NCI-H187 (cell line): Measurements from ENCODE around the gene RIPOR2.
"Not testable (repeated sequence)": the region's sequence is repeated elsewhere in the genome, so short reads cannot be mapped to it uniquely, and the experiment has no call there.

ENCODE experiments used
- DNase-seq, 2 experiments: peaks; one replicate each; lab custom pipeline; 2025; lab: John Stamatoyannopoulos, UW

The RIPOR2 gene

GRCh38 chr6:24951811-24952299 is 16.1 kb upstream of the RIPOR2 start:
- no peak for DNase-seq

GRCh38 chr6:24950218-24950941 is 14.6 kb upstream of the RIPOR2 start:
- DNase-seq = no peak

- DNase-seq = no peak
Observed at GRCh38 chr6:24949020-24949569, 13.3 kb upstream of the RIPOR2 start.

- not testable (repeated sequence) for DNase-seq
Observed at GRCh38 chr6:24948261-24948660, 12.5 kb upstream of the RIPOR2 start.

- no peak for DNase-seq
Observed at GRCh38 chr6:24947636-24948035, 11.9 kb upstream of the RIPOR2 start.

GRCh38 chr6:24945054-24945453 is 9.3 kb upstream of the RIPOR2 start:
- no peak for DNase-seq

- DNase-seq = no peak
Observed at GRCh38 chr6:24943774-24944173, 8.0 kb upstream of the RIPOR2 start.

- no peak for DNase-seq
Observed at GRCh38 chr6:24940311-24940917, 4.7 kb upstream of the RIPOR2 start.

GRCh38 chr6:24936641-24937317 is 1.0 kb upstream of the RIPOR2 start:
- no peak for DNase-seq

GRCh38 chr6:24933868-24934401 is 1.8 kb downstream of the RIPOR2 start:
- DNase-seq = no peak

GRCh38 chr6:24933266-24933665 is 2.5 kb downstream of the RIPOR2 start:
- DNase-seq = no peak

- DNase-seq = no peak
Observed at GRCh38 chr6:24932832-24933231, 2.9 kb downstream of the RIPOR2 start.

GRCh38 chr6:24931718-24932691 is 3.8 kb downstream of the RIPOR2 start:
- no peak for DNase-seq

- DNase-seq = no peak
Observed at GRCh38 chr6:24931296-24931695, 4.5 kb downstream of the RIPOR2 start.

GRCh38 chr6:24930431-24930871 is 5.3 kb downstream of the RIPOR2 start:
- DNase-seq = no peak

GRCh38 chr6:24929242-24929641 is 6.5 kb downstream of the RIPOR2 start:
- no peak for DNase-seq

- no peak for DNase-seq
Observed at GRCh38 chr6:24927985-24928745, 7.6 kb downstream of the RIPOR2 start.

- DNase-seq = no peak
Observed at GRCh38 chr6:24927277-24927955, 8.3 kb downstream of the RIPOR2 start.

- not testable (repeated sequence) for DNase-seq
Observed at GRCh38 chr6:24926647-24927046, 9.1 kb downstream of the RIPOR2 start.

GRCh38 chr6:24926192-24926591 is 9.6 kb downstream of the RIPOR2 start:
- DNase-seq = no peak
